Prostate gland (tissue), 2 donors: ENCODE results near the gene RASSF5.

Experiments
- POLR2A ChIP-seq: fragments of 450-650 bp; IDR thresholded peaks from one replicate; pipeline ENCODE4 v1.6.1; 2016; ENCODE audit warnings: antibody characterized with exemption, mild to moderate bottlenecking
- POLR2AphosphoS5 ChIP-seq: sonication (generic); formaldehyde crosslinking; IDR thresholded peaks from one replicate; pipeline ENCODE4 v1.6.1; 2017; ENCODE audit warnings: antibody characterized with exemption
- TF ChIP-seq, protein P1 (sequence below), 4 experiments: fragments of 200-600 bp in 2 of 4; fragments of 450-650 bp in 2 of 4; sonication (generic) in 2 of 4; IDR thresholded peaks; 1 replicate in 3 of 4; 2 replicates in 1 of 4; pipeline ENCODE4 v1.5.1; 2016 to 2019; ENCODE audit warnings: antibody characterized with exemption in 4 of 4, mild to moderate bottlenecking in 2 of 4, moderate library complexity in 2 of 4

DNA sequence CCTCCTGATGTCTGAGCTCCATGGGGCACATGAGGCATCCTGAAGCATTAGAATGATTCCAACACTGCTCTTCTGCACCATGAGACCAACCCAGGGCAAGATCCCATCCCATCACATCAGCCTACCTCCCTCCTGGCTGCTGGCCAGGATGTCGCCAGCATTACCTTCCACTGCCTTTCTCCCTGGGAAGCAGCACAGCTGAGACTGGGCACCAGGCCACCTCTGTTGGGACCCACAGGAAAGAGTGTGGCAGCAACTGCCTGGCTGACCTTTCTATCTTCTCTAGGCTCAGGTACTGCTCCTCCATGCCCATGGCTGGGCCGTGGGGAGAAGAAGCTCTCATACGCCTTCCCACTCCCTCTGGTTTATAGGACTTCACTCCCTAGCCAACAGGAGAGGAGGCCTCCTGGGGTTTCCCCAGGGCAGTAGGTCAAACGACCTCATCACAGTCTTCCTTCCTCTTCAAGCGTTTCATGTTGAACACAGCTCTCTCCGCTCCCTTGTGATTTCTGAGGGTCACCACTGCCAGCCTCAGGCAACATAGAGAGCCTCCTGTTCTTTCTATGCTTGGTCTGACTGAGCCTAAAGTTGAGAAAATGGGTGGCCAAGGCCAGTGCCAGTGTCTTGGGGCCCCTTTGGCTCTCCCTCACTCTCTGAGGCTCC, 11.1 kb upstream of the RASSF5 start:
- TF ChIP-seq POLR2AphosphoS5 (no peak), POLR2A (no peak)
- TF ChIP-seq, protein P1, sequence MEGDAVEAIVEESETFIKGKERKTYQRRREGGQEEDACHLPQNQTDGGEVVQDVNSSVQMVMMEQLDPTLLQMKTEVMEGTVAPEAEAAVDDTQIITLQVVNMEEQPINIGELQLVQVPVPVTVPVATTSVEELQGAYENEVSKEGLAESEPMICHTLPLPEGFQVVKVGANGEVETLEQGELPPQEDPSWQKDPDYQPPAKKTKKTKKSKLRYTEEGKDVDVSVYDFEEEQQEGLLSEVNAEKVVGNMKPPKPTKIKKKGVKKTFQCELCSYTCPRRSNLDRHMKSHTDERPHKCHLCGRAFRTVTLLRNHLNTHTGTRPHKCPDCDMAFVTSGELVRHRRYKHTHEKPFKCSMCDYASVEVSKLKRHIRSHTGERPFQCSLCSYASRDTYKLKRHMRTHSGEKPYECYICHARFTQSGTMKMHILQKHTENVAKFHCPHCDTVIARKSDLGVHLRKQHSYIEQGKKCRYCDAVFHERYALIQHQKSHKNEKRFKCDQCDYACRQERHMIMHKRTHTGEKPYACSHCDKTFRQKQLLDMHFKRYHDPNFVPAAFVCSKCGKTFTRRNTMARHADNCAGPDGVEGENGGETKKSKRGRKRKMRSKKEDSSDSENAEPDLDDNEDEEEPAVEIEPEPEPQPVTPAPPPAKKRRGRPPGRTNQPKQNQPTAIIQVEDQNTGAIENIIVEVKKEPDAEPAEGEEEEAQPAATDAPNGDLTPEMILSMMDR (IDR thresholded peaks at IDR 0.05), result no peak
